ENCODE results near the gene RASSF8. TPM values are rescaled to one million over a fixed set of nuclear protein-coding genes. Genes with fewer than 3 reads are reported as not detected.

RASSF8 gene
- total RNA-seq, 1 donor = 97.4 TPM

DNA sequence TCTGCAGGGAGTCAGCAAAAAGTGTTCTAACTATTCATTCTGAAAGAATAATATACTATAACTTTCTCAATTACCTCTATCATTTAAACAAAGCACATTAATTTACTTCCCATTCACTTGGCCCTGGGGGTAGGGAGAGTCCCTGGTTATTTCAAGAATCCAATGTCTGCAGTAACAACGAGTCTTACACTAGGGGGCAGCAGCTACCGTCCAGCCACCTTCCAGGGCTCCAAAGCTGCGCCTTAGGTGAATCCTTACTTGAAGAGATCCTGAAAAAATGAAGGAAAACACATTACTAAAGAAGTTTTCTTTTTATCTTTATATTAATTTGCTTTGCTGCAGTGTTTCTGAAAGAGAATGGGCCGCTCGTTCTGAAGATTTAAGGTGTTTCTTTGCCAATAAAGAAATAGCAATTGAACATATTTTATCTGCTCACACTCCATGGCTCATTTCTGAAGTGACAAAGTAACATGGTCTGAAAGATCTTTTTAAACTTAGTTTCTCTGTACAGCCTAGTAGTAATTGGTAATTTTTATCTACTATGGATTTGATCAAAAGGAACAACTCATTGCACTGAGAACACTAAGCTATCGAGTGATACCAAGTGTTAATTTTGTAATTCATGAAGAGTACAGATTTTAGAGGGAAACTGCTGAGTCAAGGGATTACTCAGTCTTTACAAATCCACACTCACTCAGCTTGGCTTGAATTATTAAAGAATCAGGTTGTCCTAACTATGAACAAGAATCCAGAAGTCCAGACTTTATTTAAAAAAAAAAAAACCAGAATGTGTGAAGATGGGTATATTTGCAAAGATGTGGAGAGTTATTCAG is 138.8 kb downstream of the RASSF8 start:
- peaks cover 5% of the 10 kb centered on the region for H3K4me1 ChIP-seq (ENCODE audit: insufficient read depth, low read length)
- peak overlapping the region; percentile 32 for H3K4me3 ChIP-seq (ENCODE audit: insufficient read depth, low read length)
- TF ChIP-seq, protein P1, sequence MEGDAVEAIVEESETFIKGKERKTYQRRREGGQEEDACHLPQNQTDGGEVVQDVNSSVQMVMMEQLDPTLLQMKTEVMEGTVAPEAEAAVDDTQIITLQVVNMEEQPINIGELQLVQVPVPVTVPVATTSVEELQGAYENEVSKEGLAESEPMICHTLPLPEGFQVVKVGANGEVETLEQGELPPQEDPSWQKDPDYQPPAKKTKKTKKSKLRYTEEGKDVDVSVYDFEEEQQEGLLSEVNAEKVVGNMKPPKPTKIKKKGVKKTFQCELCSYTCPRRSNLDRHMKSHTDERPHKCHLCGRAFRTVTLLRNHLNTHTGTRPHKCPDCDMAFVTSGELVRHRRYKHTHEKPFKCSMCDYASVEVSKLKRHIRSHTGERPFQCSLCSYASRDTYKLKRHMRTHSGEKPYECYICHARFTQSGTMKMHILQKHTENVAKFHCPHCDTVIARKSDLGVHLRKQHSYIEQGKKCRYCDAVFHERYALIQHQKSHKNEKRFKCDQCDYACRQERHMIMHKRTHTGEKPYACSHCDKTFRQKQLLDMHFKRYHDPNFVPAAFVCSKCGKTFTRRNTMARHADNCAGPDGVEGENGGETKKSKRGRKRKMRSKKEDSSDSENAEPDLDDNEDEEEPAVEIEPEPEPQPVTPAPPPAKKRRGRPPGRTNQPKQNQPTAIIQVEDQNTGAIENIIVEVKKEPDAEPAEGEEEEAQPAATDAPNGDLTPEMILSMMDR (IDR thresholded peaks at IDR 0.05; ENCODE audit: extremely low read depth, low read depth, low read length) = peak; percentile 99
- H2AFZ ChIP-seq (ENCODE audit: low read length) = peak overlapping the region; percentile 61
- H3K36me3 ChIP-seq (ENCODE audit: insufficient read depth, low read length) = no peaks in the 10 kb centered on the region
- H3K27ac ChIP-seq (ENCODE audit: low read depth, low read length) = peak overlapping the region; percentile 19
- H4K20me1 ChIP-seq (ENCODE audit: insufficient read depth, low read length) = no peaks in the 10 kb centered on the region
- no peaks in the 10 kb centered on the region for H3K9me3 ChIP-seq (ENCODE audit: low read depth, low read length)
- DNase-seq (ENCODE audit: insufficient read length, low spot score, missing footprints) = no peak
- H3K4me2 ChIP-seq (ENCODE audit: insufficient read depth, low read length) = peak overlapping the region; percentile 75
- no peaks in the 10 kb centered on the region for H3K79me2 ChIP-seq (ENCODE audit: insufficient read depth, low read length)
- H3K27me3 ChIP-seq (ENCODE audit: insufficient read depth, low read length) = no peaks in the 10 kb centered on the region

DNA sequence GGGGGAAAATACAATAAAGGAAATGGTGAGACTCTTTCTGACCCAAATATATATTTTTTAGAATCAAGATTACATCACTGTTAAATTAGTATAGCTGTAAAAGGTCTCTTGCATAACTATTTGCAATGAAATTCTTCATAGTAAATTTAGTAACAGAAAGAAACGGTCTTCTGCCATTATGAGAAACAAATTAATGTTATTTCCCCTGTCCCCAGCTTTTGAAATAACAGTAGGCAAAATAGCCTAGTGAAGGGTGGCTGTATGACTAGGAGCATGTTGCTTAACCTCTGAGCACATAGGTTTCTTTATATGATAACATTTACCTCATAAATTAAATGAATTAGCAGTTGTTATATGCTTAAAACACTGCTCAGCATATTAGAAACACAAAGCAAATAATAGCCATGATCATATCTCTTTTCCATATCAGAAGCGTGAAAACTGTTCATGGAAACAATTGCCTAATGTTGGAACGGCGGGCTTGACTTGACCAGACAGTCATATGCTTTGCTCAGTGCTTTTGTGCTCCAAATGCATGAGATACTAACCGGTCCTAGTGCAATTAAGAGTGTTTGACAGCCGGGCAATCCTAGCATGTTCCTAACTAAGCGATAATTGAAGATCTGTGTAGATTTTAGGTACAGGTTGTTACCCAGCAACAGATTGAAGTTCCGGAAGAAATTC is 142.3 kb downstream of the RASSF8 start:
- H3K9me3 ChIP-seq (ENCODE audit: low read depth, low read length) = no peaks in the 10 kb centered on the region
- H3K4me2 ChIP-seq (ENCODE audit: insufficient read depth, low read length) = no peak overlapping the region
- TF ChIP-seq, protein P1 (IDR thresholded peaks at IDR 0.05; ENCODE audit: extremely low read depth, low read depth, low read length) = no peak
- no peaks in the 10 kb centered on the region for H3K27me3 ChIP-seq (ENCODE audit: insufficient read depth, low read length)
- no peak overlapping the region for H3K4me3 ChIP-seq (ENCODE audit: insufficient read depth, low read length)
- no peaks in the 10 kb centered on the region for H3K36me3 ChIP-seq (ENCODE audit: insufficient read depth, low read length)
- no peaks in the 10 kb centered on the region for H4K20me1 ChIP-seq (ENCODE audit: insufficient read depth, low read length)
- H2AFZ ChIP-seq (ENCODE audit: low read length) = no peak overlapping the region
- H3K79me2 ChIP-seq (ENCODE audit: insufficient read depth, low read length) = no peaks in the 10 kb centered on the region
- H3K27ac ChIP-seq (ENCODE audit: low read depth, low read length) = no peak overlapping the region
- DNase-seq (ENCODE audit: insufficient read length, low spot score, missing footprints) = no peak
- peaks cover 5% of the 10 kb centered on the region for H3K4me1 ChIP-seq (ENCODE audit: insufficient read depth, low read length)

DNA sequence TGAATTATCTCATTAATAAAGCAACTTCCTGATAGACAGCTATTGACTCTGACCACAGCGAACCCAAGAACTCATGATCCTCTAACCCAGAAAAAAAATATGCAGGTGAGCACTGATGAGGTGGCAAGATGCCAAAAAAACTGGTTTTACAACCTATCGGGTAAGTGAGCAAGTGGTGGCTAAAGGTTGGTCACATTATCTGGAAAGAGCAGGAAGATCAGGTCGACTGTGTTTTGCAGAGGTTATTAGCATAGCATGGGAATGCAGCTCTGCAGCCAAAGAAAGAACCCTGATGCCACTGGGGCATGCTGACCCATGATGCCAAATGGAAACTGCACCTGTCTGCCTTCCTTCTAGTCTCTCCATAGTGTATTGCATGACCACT is 142.9 kb downstream of the RASSF8 start:
- H3K27ac ChIP-seq (ENCODE audit: low read depth, low read length) = no peak overlapping the region
- H3K9me3 ChIP-seq (ENCODE audit: low read depth, low read length) = no peaks in the 10 kb centered on the region
- H4K20me1 ChIP-seq (ENCODE audit: insufficient read depth, low read length) = no peaks in the 10 kb centered on the region
- peaks cover 5% of the 10 kb centered on the region for H3K4me1 ChIP-seq (ENCODE audit: insufficient read depth, low read length)
- TF ChIP-seq, protein P1 (IDR thresholded peaks at IDR 0.05; ENCODE audit: extremely low read depth, low read depth, low read length) = no peak
- no peaks in the 10 kb centered on the region for H3K36me3 ChIP-seq (ENCODE audit: insufficient read depth, low read length)
- H3K27me3 ChIP-seq (ENCODE audit: insufficient read depth, low read length) = no peaks in the 10 kb centered on the region
- no peak overlapping the region for H3K4me3 ChIP-seq (ENCODE audit: insufficient read depth, low read length)
- DNase-seq (ENCODE audit: insufficient read length, low spot score, missing footprints) = no peak
- no peak overlapping the region for H3K4me2 ChIP-seq (ENCODE audit: insufficient read depth, low read length)
- no peak overlapping the region for H2AFZ ChIP-seq (ENCODE audit: low read length)
- no peaks in the 10 kb centered on the region for H3K79me2 ChIP-seq (ENCODE audit: insufficient read depth, low read length)

DNA sequence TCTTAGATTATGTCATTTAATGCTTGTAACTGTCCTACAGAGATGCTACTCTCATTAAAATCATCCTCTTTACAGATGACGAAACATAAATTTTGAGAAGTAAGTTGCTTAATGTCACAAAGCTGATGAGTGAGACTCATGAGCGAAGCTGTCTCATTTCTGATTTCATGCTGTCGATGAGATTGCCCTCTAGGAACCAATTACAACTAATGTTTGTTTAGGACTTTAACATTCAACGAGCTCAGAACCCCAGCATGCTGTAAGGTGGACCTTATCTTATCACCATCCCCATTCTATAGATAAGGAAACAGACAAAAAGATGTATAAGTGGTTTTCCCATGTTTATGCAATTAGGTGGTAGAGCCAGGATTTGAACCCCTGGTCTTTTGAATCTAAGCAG is 143.3 kb downstream of the RASSF8 start:
- H3K79me2 ChIP-seq (ENCODE audit: insufficient read depth, low read length) = no peaks in the 10 kb centered on the region
- H3K9me3 ChIP-seq (ENCODE audit: low read depth, low read length) = no peaks in the 10 kb centered on the region
- peaks cover 5% of the 10 kb centered on the region for H3K4me1 ChIP-seq (ENCODE audit: insufficient read depth, low read length)
- TF ChIP-seq, protein P1 (IDR thresholded peaks at IDR 0.05; ENCODE audit: extremely low read depth, low read depth, low read length) = no peak
- no peak overlapping the region for H3K4me3 ChIP-seq (ENCODE audit: insufficient read depth, low read length)
- no peak overlapping the region for H2AFZ ChIP-seq (ENCODE audit: low read length)
- no peak overlapping the region for H3K4me2 ChIP-seq (ENCODE audit: insufficient read depth, low read length)
- H3K27ac ChIP-seq (ENCODE audit: low read depth, low read length) = no peak overlapping the region
- no peaks in the 10 kb centered on the region for H3K27me3 ChIP-seq (ENCODE audit: insufficient read depth, low read length)
- H3K36me3 ChIP-seq (ENCODE audit: insufficient read depth, low read length) = no peaks in the 10 kb centered on the region
- no peak for DNase-seq (ENCODE audit: insufficient read length, low spot score, missing footprints)
- no peaks in the 10 kb centered on the region for H4K20me1 ChIP-seq (ENCODE audit: insufficient read depth, low read length)
